WTC11 (cell line): ENCODE measurements around the gene IVD.

Source experiments
- CREM ChIP-seq: sonication (generic); formaldehyde crosslinking; IDR thresholded peaks from 2 replicates; pipeline ENCODE4 v1.8.1; 2022; ENCODE audit warnings: mild to moderate bottlenecking, missing genetic modification reagents, moderate library complexity
- CTCF ChIP-seq: fragments of 200-600 bp; IDR thresholded peaks from 2 replicates; pipeline ENCODE4 v1.8.0; 2022; ENCODE audit warnings: antibody characterized with exemption
- FOXJ3 ChIP-seq: sonication (generic); formaldehyde crosslinking; IDR thresholded peaks from 2 replicates; pipeline ENCODE4 v1.9.0; 2021; ENCODE audit warnings: missing genetic modification reagents, mild to moderate bottlenecking, borderline replicate concordance
- SMAD4 ChIP-seq: sonication (generic); formaldehyde crosslinking; IDR thresholded peaks from 2 replicates; pipeline ENCODE4 v1.8.0; 2022; ENCODE audit warnings: mild to moderate bottlenecking, missing genetic modification reagents
- SP1 ChIP-seq: sonication (generic); formaldehyde crosslinking; conservative IDR thresholded peaks from 2 replicates; pipeline ENCODE4 v1.8.1; 2022; ENCODE audit warnings: missing genetic modification reagents
- TEAD4 ChIP-seq: sonication (generic); formaldehyde crosslinking; IDR thresholded peaks from 2 replicates; pipeline ENCODE4 v1.8.0; 2022; ENCODE audit warnings: mild to moderate bottlenecking, missing genetic modification reagents
- ZNF512 ChIP-seq: sonication (generic); formaldehyde crosslinking; IDR thresholded peaks from 2 replicates; pipeline ENCODE4 v1.8.1; 2022; ENCODE audit warnings: missing genetic modification reagents, borderline replicate concordance
- TF ChIP-seq, protein P1 (sequence below): sonication (generic); formaldehyde crosslinking; conservative IDR thresholded peaks from 2 replicates; pipeline ENCODE4 v1.8.1; 2023; ENCODE audit warnings: mild to moderate bottlenecking, low read depth, missing genetic modification reagents, moderate library complexity

- TF ChIP-seq CTCF: no peak
- TF ChIP-seq SP1 (CRISPR knock-in tag): no peak
- no peak for TF ChIP-seq FOXJ3 (CRISPR knock-in tag)
- TF ChIP-seq, protein P1, sequence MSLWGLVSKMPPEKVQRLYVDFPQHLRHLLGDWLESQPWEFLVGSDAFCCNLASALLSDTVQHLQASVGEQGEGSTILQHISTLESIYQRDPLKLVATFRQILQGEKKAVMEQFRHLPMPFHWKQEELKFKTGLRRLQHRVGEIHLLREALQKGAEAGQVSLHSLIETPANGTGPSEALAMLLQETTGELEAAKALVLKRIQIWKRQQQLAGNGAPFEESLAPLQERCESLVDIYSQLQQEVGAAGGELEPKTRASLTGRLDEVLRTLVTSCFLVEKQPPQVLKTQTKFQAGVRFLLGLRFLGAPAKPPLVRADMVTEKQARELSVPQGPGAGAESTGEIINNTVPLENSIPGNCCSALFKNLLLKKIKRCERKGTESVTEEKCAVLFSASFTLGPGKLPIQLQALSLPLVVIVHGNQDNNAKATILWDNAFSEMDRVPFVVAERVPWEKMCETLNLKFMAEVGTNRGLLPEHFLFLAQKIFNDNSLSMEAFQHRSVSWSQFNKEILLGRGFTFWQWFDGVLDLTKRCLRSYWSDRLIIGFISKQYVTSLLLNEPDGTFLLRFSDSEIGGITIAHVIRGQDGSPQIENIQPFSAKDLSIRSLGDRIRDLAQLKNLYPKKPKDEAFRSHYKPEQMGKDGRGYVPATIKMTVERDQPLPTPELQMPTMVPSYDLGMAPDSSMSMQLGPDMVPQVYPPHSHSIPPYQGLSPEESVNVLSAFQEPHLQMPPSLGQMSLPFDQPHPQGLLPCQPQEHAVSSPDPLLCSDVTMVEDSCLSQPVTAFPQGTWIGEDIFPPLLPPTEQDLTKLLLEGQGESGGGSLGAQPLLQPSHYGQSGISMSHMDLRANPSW (CRISPR knock-in tag): no peak
- no peak for TF ChIP-seq SMAD4 (CRISPR knock-in tag)
- no peak for TF ChIP-seq CREM
- TF ChIP-seq ZNF512 (CRISPR knock-in tag): no peak
- TF ChIP-seq TEAD4 (CRISPR knock-in tag): no peak
Measured at GRCh38 chr15:40451527-40452158, 46.0 kb downstream of the IVD start.
